NB4 (cell line): Measurements from ENCODE around the gene FMNL2.

Experiments used
- CTCF ChIP-seq: IDR thresholded peaks from one replicate; pipeline ENCODE4 v1.5.1; 2012; ENCODE audit warnings: low read depth, low read length
- POLR2A ChIP-seq: IDR thresholded peaks from 2 replicates; pipeline ENCODE4 v1.6.1; 2011; ENCODE audit warnings: mild to moderate bottlenecking; ENCODE audit not compliant: insufficient read length; ENCODE audit errors: extremely low read depth

GRCh38 chr2:152441961-152442360 is 107.0 kb downstream of the FMNL2 start:
- TF ChIP-seq POLR2A (no peak), CTCF (no peak)
